RPMI7951 (cell line): Measurements from ENCODE around the gene PLAGL1. TPM values are rescaled to one million over a fixed set of nuclear protein-coding genes. Genes with fewer than 3 reads are reported as not detected.
"Not testable (repeated sequence)": the region's sequence is repeated elsewhere in the genome, so short reads cannot be mapped to it uniquely, and the experiment has no call there.

Source experiments
- DNase-seq: peaks from one replicate; pipeline ENCODE4 v3.0.0-alpha.2; 2012; ENCODE audit warnings: low read depth
- total RNA-seq: library from RNA; depleted of rRNA; stranded (reverse); fragments of >200 nt; shearing (Covaris generic); gene quantifications from 2 replicates; pipeline ENCODE4 v1.2.3, GENCODE V29; 2014; rRNA removed

The PLAGL1 gene
- total RNA-seq, 1 experiment from 2014 or later = 10.1 TPM

- no peak for DNase-seq
Measured at GRCh38 chr6:143939364-143939763, 68.7 kb downstream of the PLAGL1 start.

GRCh38 chr6:143937668-143937970 lies 70.4 kb downstream of the PLAGL1 start:
- no peak for DNase-seq

- DNase-seq = no peak
Measured at GRCh38 chr6:143936778-143937667, 71.0 kb downstream of the PLAGL1 start.

GRCh38 chr6:143936347-143936746 lies 71.7 kb downstream of the PLAGL1 start:
- DNase-seq = no peak

- no peak for DNase-seq
Measured at GRCh38 chr6:143934867-143935266, 73.2 kb downstream of the PLAGL1 start.

GRCh38 chr6:143934331-143934730 lies 73.7 kb downstream of the PLAGL1 start:
- DNase-seq = no peak

- DNase-seq = no peak
Measured at GRCh38 chr6:143929975-143930374, 78.1 kb downstream of the PLAGL1 start.

GRCh38 chr6:143928853-143929252 lies 79.2 kb downstream of the PLAGL1 start:
- DNase-seq = no peak

GRCh38 chr6:143917026-143917425 lies 91.0 kb downstream of the PLAGL1 start:
- not testable (repeated sequence) for DNase-seq

- DNase-seq = no peak
Measured at GRCh38 chr6:143912671-143913070, 95.4 kb downstream of the PLAGL1 start.

- DNase-seq = no peak
Measured at GRCh38 chr6:143911028-143911427, 97.0 kb downstream of the PLAGL1 start.

- no peak for DNase-seq
Measured at GRCh38 chr6:143902827-143903226, 105.2 kb downstream of the PLAGL1 start.

- peak; percentile 14 for DNase-seq
Measured at GRCh38 chr6:143901885-143902750, 105.9 kb downstream of the PLAGL1 start.

GRCh38 chr6:143900358-143900757 lies 107.7 kb downstream of the PLAGL1 start:
- DNase-seq = no peak

- no peak for DNase-seq
Measured at GRCh38 chr6:143896126-143896860, 111.8 kb downstream of the PLAGL1 start.

- no peak for DNase-seq
Measured at GRCh38 chr6:143894655-143895054, 113.4 kb downstream of the PLAGL1 start.

Other genes starting within 250 kb of the PLAGL1 start
- 26.6 and 30.5 TPM in 2 replicates for gene LTV1, start 164.9 kb downstream of the PLAGL1 start, total RNA-seq
- gene ZC2HC1B, start 143.8 kb downstream of the PLAGL1 start, total RNA-seq = not detected in 2 replicates
- gene SF3B5, start 87.3 kb upstream of the PLAGL1 start, total RNA-seq = 264 and 311 TPM in 2 replicates
- 0.96 and 2.0 TPM in 2 replicates for gene STX11, start 142.3 kb upstream of the PLAGL1 start, total RNA-seq